PC-3 (cell line): ENCODE measurements around the gene DOCK10.

Experiments used
- CTCF ChIP-seq: fragments of 300-600 bp; sonication (generic); conservative IDR thresholded peaks from 2 replicates; pipeline ENCODE4 v1.5.1; 2017; ENCODE audit warnings: antibody characterized with exemption, low read depth, mild to moderate bottlenecking, low read length
- EZH2 ChIP-seq: fragments of 300-600 bp; sonication (generic); IDR thresholded peaks from one replicate; pipeline ENCODE4 v1.6.1; 2017; ENCODE audit warnings: antibody characterized with exemption, mild to moderate bottlenecking, low read length; ENCODE audit not compliant: unreplicated experiment

DNA sequence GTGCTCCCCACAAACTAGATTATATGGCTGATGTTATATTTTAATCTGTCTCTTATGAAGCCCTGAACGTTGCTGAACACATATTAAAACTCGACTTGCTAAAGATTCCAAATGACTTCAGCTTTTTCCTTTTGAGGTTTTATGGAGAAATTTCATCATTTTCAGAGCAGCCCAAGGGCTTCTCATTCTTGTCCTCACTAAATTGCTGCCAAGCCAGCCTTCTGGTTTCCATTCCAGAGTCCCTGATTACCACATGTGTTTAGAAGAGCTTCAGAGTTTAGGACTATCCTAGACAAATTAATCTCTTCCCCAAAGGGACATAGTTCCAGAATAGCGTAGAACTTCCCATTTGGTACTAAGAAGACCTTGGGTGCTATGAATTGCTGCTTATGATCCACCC, 248.3 kb downstream of the DOCK10 start:
- no peak for TF ChIP-seq EZH2
- TF ChIP-seq CTCF: no peak
